EH (cell line): ENCODE results near the gene IARS2.
"Not testable (repeated sequence)": the region's sequence is repeated elsewhere in the genome, so short reads cannot be mapped to it uniquely, and the experiment has no call there.

Source experiments
- DNase-seq: peaks from one replicate; pipeline ENCODE4 v3.0.0-alpha.2; 2015; ENCODE audit warnings: low read depth

IARS2 gene

GRCh38 chr1:220113136-220113695, 19.3 kb downstream of the IARS2 start:
- peak; percentile 35 for DNase-seq

DNA sequence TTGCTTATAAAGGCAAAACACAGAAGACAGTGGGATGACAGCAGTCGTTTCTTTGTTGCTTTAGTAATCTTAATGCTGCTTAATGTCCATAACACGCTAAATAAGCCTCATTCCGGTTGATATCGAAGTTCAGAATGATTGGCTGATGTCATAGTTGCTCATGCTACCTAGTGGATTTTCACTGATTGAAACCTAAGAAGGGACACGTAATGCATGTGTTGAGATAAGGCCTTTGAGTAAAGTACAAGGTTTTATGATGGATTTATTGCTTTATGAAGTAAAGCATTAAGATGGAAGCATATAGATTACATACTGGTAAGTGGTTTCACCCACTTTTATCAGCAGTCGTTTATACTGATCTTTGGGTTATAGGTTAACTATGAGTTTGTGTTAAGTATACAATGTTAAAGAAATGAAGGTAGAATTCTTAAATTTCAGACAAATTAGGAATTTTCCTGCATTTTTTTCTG, 25.1 kb downstream of the IARS2 start:
- DNase-seq = no peak

DNA sequence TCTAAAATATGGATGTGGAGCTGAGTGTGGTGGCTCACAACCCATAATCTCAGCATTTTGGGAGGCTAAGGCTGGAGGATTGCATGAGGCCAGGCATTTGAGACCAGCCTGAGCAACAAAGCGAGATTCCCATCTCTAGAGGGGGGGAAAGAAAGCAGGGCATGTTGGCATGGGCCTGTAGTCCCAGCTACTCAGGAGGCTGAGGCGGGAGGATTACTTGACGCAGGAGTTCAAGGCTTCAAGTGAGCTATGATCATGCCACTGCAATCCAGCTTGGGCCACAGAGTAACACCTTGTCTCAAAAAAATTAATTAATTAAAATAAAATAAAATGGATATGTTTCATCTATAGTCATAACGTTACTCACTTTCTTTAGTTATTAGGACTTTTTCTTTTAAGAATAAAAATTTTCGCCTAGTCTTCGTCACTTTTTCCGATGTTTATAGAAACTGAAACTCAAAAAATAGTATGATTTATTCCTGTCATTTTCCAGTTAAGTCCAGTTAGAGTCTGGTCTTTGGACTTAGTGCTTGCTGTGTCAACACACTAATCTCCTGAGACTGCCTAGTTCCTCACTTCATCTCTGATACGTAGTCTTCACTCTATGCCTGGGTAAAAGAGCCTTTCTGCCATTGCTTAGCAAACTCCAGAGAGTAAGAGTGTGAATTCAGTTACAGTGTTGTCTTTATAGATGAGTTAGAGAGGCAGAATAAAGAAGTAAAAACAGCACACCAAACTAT, 28.0 kb downstream of the IARS2 start:
- DNase-seq = no peak

- no peak for DNase-seq
Measured at GRCh38 chr1:220123066-220123465, 29.1 kb downstream of the IARS2 start.

DNA sequence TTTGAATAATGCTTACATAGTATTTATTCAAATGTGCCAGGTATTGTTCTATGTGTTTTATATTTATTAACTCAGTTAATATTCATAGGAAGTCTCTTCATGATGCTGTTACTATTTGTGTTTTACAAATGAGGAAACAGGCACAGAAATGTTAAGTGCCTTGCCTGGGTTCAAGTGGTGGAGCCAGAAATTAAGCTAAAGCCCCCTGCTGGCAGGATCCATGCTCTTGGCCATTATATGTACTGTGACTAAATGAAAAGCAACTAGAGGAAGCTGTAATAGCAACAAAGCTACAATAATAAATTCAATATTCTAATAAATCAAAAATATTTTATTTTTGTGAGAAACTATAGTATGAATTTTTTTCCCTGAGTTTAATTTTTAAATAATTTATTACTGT, 30.0 kb downstream of the IARS2 start:
- peak; percentile 6 for DNase-seq

DNA sequence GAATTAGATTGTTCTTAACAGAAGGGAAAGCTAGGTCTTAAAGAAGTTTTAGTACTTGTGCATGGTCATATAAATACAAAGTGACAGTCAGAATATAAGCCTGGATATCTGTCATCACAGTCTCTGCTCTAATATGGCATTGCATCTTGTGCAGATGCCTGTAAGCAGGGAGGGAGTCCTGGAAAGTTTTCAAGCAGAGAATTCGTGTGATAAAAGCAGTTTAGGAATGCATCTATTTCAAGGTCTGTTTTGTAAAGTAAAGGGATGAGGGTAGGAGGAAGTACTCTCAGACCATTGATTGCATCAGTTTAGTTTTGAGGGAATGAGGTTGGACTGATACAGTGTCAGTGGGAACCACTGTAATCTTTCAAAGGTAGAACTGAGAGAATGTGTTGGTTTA, 30.6 kb downstream of the IARS2 start:
- peak; percentile 72 for DNase-seq

DNA sequence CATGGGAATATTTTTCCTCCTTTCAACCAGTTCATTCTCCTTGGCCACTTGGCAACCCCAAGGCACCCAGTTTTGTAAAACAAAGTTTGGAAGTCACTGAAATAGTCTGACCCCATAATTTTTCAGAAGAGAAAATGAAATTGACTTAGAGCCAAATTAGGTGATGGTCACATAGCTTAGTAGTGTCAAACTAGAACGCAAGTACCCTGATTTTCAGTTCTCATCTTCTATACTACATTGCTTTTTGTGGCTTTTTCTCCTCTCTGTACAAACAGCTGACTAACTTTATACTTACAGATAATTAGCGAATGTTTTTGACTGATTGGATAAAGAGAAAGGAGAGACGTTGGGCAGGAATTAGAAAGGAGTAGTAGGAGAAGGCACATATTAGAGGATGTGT, 33.1 kb downstream of the IARS2 start:
- no peak for DNase-seq

- no peak for DNase-seq
Measured at GRCh38 chr1:220129479-220130210, 35.7 kb downstream of the IARS2 start.

DNA sequence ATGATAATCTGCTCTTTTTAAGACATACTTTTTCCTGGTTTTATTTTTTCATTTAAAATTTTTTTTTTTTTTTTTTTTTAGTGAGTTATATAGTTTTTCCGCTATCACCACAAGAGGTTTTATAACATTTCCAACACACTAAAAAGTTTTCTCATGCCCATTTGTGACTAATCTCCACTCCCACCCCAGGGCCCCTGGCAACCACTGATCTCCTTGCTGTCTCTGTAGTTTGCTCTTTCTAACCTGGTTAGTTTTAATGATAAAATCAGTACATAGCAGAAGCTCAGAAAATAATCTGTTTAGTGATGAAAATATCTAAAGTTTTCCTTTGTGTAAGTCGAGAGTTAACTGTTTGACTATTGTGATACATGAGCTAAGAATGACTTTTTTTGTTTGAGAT, 41.8 kb downstream of the IARS2 start:
- DNase-seq = no peak

DNA sequence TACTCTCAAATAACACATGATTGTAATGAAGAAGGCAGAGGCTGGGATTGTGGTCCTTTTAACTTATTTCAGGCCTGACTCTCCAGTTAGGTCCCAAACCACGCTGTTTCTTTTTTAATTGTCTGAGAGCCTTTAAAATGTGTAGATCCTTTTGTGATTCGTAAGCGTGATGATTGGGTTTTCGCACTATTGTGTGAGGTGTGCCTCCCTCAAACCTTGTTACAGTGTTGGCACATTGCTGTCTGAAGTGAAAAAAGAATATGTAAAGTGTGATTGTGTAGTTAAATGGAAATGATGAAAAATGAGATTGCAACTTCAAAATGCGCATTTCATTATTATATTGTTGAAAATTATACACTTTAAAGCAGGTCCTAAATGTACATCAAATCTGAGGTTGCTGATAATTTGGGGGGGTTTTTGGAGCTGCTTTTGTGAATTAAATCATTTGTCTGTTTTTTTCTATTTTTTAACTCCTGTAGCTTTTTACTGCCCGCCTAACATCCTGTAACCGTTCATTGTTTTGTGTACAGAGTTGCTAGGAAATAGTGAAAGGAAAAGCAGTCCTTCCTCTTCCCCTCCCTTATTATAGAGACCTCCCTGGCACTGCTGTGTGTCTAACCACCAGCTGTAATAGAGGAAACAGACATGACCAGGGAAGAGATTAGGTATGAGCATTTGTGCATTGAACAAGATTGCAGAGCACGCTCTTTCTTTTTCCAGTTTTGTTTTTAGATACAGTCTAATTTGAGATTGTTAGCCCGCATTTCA, 43.3 kb downstream of the IARS2 start:
- DNase-seq = no peak

- no peak for DNase-seq
Measured at GRCh38 chr1:220139966-220140365, 46.0 kb downstream of the IARS2 start.

- no peak for DNase-seq
Measured at GRCh38 chr1:220144051-220144450, 50.1 kb downstream of the IARS2 start.

GRCh38 chr1:220149742-220150141, 55.8 kb downstream of the IARS2 start:
- no peak for DNase-seq

DNA sequence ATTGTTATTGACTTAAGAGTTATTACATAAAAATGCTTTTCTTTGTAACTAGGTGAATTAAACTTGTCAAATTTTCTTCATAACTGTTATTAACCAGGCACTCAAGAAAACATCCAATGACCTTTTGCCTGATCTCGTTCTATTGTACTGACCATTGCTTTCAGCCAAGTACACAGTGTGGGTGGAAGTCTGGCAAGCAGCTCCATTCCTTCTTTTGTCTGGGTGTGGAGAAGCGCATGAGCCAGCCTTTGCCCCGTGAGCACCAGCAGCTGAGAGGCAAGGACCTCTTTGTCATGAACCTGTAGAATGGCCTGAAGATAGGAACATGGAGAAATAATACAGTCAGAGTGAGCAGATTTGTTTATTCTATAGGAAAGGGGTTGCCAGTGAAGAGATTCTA, 57.5 kb downstream of the IARS2 start:
- DNase-seq = no peak

- no peak for DNase-seq
Measured at GRCh38 chr1:220153147-220153546, 59.2 kb downstream of the IARS2 start.

DNA sequence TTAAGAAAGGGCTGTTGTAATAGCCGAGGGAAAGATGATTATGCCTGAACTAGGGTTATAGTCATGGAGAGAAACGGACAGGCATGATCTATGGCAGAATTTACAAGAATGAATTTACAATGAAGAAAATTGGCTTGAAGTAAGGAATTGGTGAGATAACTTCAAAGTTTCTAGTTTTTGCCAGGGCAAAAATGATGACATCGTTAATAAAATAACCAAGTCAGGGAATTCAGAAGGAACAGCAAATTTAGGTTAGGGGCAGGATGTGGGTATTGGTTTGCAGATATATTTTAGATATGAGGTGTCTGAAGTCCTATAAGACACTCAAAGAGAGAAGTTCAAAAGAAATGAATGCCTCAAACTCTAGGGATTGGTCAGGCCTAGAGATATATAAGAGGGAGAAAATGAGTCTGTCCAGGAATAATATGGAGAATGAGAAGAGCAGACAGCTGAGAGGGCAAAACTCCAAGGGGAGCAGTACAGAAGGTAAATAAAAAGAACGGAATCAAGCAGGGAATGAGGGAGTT, 62.8 kb downstream of the IARS2 start:
- DNase-seq = no peak

GRCh38 chr1:220157738-220158137, 63.8 kb downstream of the IARS2 start:
- DNase-seq = peak; percentile 20

GRCh38 chr1:220158530-220158929, 64.6 kb downstream of the IARS2 start:
- not testable (repeated sequence) for DNase-seq

- DNase-seq = no peak
Measured at GRCh38 chr1:220159041-220159440, 65.1 kb downstream of the IARS2 start.

GRCh38 chr1:220160027-220160426, 66.1 kb downstream of the IARS2 start:
- DNase-seq = no peak

DNA sequence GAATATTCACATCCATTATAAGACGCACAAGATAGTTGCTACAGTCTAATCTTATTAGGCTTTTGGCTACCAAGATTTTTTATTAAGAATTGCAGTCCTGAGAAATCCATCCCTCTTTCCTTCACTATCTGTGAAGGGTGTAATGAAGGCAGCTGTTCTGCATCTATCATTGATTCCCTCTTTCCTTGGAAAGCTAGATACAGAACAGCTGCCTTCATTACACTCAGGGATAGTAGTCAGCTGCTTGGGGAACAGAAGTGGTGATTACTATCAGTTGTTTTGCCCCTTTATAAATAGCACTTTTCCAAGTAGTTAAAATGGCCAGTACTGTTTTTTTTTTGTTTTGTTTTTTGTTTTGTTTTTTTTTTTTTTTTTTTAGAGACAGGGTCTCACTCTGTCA, 70.2 kb downstream of the IARS2 start:
- no peak for DNase-seq

DNA sequence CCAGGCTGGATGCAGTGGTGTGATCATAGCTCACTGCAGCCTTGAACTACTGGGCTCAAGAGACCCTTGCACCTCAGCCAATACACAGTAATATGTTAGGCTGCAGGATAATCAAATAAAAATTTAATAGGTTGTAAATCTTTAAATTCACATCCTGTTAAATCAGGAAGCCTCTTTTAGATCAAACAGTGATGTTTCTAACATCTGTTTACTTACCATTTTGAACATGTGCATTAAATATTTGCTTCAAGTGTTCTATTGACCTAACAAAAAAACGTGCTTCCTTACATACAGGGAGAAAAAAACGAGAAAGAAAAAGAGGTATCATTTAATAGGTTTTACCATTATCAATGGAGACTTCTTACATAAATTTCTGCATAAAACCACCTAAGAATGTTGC, 70.6 kb downstream of the IARS2 start:
- no peak for DNase-seq
